GM12878 (cell line): ENCODE data around the gene DHX32. TPM values are rescaled to one million over a fixed set of nuclear protein-coding genes. Genes with fewer than 3 reads are reported as not detected.

Experiments used
- ATAC-seq: fragments of 200-7000 bp; cut with Tn5 transposase; 3 replicates; pipeline ENCODE4 v1.9.1; 2020; ENCODE audit warnings: mild to moderate bottlenecking, moderate library complexity
- BruUV-seq: library from RNA; stranded (reverse); fragments of 400-500 nt; replicated peaks from 2 replicates; lab custom pipeline; 2021; lab: Mats Ljungman, UMichigan
- CTCF ChIA-PET: fragments of 300-600 bp; sonication (Branson Sonifier 250); formaldehyde crosslinking; extraction: SDS; loops from one replicate; lab custom pipeline; 2021; ENCODE audit warnings: inconsistent platforms; lab: Yijun Ruan, JAX
- POLR2A ChIA-PET: fragments of 350-600 bp; formaldehyde crosslinking; extraction: SDS; loops from one replicate; lab custom pipeline; 2021; ENCODE audit warnings: inconsistent platforms; lab: Charles Lee
- RAD21 ChIA-PET: fragments of 300-600 bp; sonication (Branson Sonifier 250); formaldehyde crosslinking; loops from one replicate; lab custom pipeline; 2023; ENCODE audit warnings: antibody characterized with exemption; ENCODE audit not compliant: unreplicated experiment; lab: Charles Lee
- SMC1A ChIA-PET: fragments of 300-600 bp; sonication (Branson Sonifier 250); formaldehyde crosslinking; loops from one replicate; lab custom pipeline; 2023; ENCODE audit not compliant: unreplicated experiment, uncharacterized antibody; lab: Charles Lee
- DNase-seq: peaks from one replicate; pipeline ENCODE4 v3.0.0-alpha.2; 2011; ENCODE audit warnings: low read depth, low spot score
- FAIRE-seq: peaks from 3 replicates; lab custom pipeline; 2011; peaks lifted over from hg19 to GRCh38; lab: Jason Lieb, UNC
- H2AFZ ChIP-seq: 2 replicates; pipeline ENCODE4 v1.6.0; 2011; ENCODE audit warnings: low read depth, low read length, control low read depth; ENCODE audit not compliant: control insufficient read depth
- H3K27ac ChIP-seq: 2 replicates; pipeline ENCODE4 v1.5.1; 2011; ENCODE audit warnings: control low read depth; ENCODE audit not compliant: control insufficient read depth, insufficient read depth
- H3K27me3 ChIP-seq, 2 experiments: replicated peaks in 1 of 2; 2 replicates each; pipeline versions ENCODE4 v1.6.0 to v1.6.1; 2011; ENCODE audit warnings: low read length in 1 of 2; ENCODE audit not compliant: control insufficient read depth in 2 of 2, insufficient read depth in 2 of 2
- H3K36me3 ChIP-seq, 2 experiments: 2 replicates each; pipeline ENCODE4 v1.5.1; 2011; ENCODE audit warnings: low read length in 1 of 2; ENCODE audit not compliant: control insufficient read depth in 2 of 2, insufficient read depth in 2 of 2
- H3K4me1 ChIP-seq: 2 replicates; pipeline ENCODE4 v1.6.1; 2011; ENCODE audit warnings: mild to moderate bottlenecking, low read length, moderate library complexity, mixed read lengths; ENCODE audit not compliant: control insufficient read depth, insufficient read depth
- H3K4me2 ChIP-seq: 2 replicates; pipeline ENCODE4 v1.6.0; 2011; ENCODE audit warnings: control low read depth; ENCODE audit not compliant: control insufficient read depth, insufficient read depth
- H3K4me3 ChIP-seq: fragments of 200-600 bp; sonication (generic); 2 replicates; pipeline ENCODE4 v1.5.1; 2016
- H3K79me2 ChIP-seq: 2 replicates; pipeline ENCODE4 v1.6.0; 2011; ENCODE audit warnings: low read length; ENCODE audit not compliant: control insufficient read depth, insufficient read depth
- H3K9ac ChIP-seq: 2 replicates; pipeline ENCODE4 v1.8.0; 2011; ENCODE audit warnings: low read length, control low read depth, mixed read lengths; ENCODE audit not compliant: control insufficient read depth, insufficient read depth
- H3K9me3 ChIP-seq: replicated peaks from 3 replicates; pipeline ENCODE4 v1.5.1; 2011; ENCODE audit warnings: mild to moderate bottlenecking, low read length; ENCODE audit not compliant: control insufficient read depth, insufficient read depth
- H4K20me1 ChIP-seq: 2 replicates; pipeline ENCODE4 v1.6.0; 2011; ENCODE audit not compliant: control insufficient read depth, insufficient read depth
- CEBPB ChIP-seq, 2 experiments: fragments of 150-350 bp in 1 of 2; IDR thresholded peaks; 2 replicates each; pipeline ENCODE4 v1.6.1; 2012 to 2014; ENCODE audit warnings: low read depth in 2 of 2, low read length in 2 of 2, borderline replicate concordance in 1 of 2, inconsistent platforms in 1 of 2
- MTA3 ChIP-seq: IDR thresholded peaks from 2 replicates; pipeline ENCODE4 v1.6.1; 2012; ENCODE audit warnings: low read length, inconsistent platforms, borderline replicate concordance
- WRNIP1 ChIP-seq: IDR thresholded peaks from 2 replicates; pipeline ENCODE4 v1.6.1; 2011; ENCODE audit warnings: low read depth, low read length, improper control_type of control experiment, borderline replicate concordance
- ZNF274 ChIP-seq: IDR thresholded peaks from one replicate; pipeline ENCODE4 v1.8.0; 2011; ENCODE audit not compliant: insufficient read length, insufficient read depth
- WGBS: methylation state at CpG from one replicate; pipeline ENCODE4 v1.1.6; 2016; ENCODE audit warnings: low lambda C conversion rate; ENCODE audit not compliant: insufficient replicate concordance, insufficient coverage; ENCODE audit errors: missing lambda C conversion rate; 5-methylcytosine and 5-hydroxymethylcytosine counted together
- in situ Hi-C: fragments of 300-500 bp; cut with MboI; formaldehyde crosslinking; loops from 9 replicates; pipeline ENCODE4 v1.14.3; 2018; ENCODE audit warnings: mixed read lengths
- intact Hi-C: fragments of 100-400 bp; cut with micrococcal nuclease; formaldehyde crosslinking; loops from one replicate; pipeline ENCODE4 v1.14.2; 2022; ENCODE audit not compliant: unreplicated experiment
- polyA plus RNA-seq, 11 experiments: library from polyadenylated mRNA; depleted of rRNA in 4 of 11; unstranded in 6 of 11; stranded (reverse) in 5 of 11; fragments of >200 nt; fragmentation: Nextera tagmentation in 4 of 11; fragmentation: Illumina TruSeq in 1 of 11; extraction: Ambion mirVana in 4 of 11; extraction: Trizol in 1 of 11; gene quantifications; 1 replicate in 1 of 11; 2 replicates in 10 of 11; pipeline versions ENCODE4 v1.2.1 to v1.2.3, GENCODE V29; 2011 to 2016; ENCODE audit warnings: inconsistent platforms in 2 of 11, missing spikeins in 2 of 11, low read depth in 1 of 11
- total RNA-seq, 4 experiments: library from RNA; depleted of rRNA in 3 of 4; stranded (reverse); fragments of >200 nt in 3 of 4; fragmentation: Illumina TruSeq in 1 of 4; extraction: Trizol in 1 of 4; gene quantifications; 2 replicates each; pipeline versions ENCODE4 v1.2.1 to v1.2.3, GENCODE V29; 2013 to 2021
- TF ChIP-seq, protein P1 (sequence below): IDR thresholded peaks from 2 replicates; pipeline ENCODE4 v1.6.1; 2011; ENCODE audit warnings: low read depth, mild to moderate bottlenecking, low read length, moderate library complexity, borderline replicate concordance; ENCODE audit errors: extremely low read depth
- TF ChIP-seq, protein P2 (sequence below): IDR thresholded peaks from 2 replicates; pipeline ENCODE4 v1.6.1; 2012; ENCODE audit warnings: low read depth, low read length, improper control_type of control experiment
- TF ChIP-seq, protein P3 (sequence below): IDR thresholded peaks from 2 replicates; pipeline ENCODE4 v1.6.1; 2011; ENCODE audit warnings: borderline replicate concordance, low read depth, mild to moderate bottlenecking, moderate library complexity, low read length; ENCODE audit not compliant: insufficient read depth, poor library complexity, severe bottlenecking

Gene DHX32
- total and polyA plus RNA-seq, 10 of the 15 experiments (the other 5 are each of a cell fraction or from before 2014, with no cell fraction given): 5.4 to 21.0 (median 16.0) TPM

DNA sequence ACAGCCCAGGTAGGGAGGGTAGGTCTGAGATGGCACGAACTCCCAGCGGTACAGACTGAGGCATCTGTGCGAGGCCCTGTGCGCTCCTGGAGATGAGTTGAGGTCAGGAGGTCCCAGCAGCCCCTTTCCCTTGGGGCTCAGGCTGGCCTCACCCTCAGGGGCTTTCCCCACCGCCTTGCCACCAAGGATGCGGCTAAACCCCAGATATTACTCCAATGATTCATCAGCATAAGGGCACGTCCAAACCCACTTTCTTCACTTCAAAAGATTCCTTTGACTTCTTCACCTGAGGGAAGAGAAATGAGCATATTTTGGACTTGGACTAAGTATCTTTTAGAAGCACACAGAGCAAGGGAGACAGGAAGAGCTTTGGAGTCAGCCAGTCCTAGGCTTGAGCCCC is 78.4 kb downstream of the DHX32 start:
- intact Hi-C loops: no loop called here
- SMC1A ChIA-PET: no interaction called here
- no peaks in the 10 kb centered on the region for H3K4me1 ChIP-seq
- no peak overlapping the region for H3K4me2 ChIP-seq
- H3K27me3 ChIP-seq: no peaks in the 10 kb centered on the region
- DNase-seq (no peak), FAIRE-seq (no peak), ATAC-seq (peak; percentile 58)
- CTCF ChIA-PET: no interaction called here
- H3K9ac ChIP-seq: no peak overlapping the region
- H3K36me3 ChIP-seq: peaks cover 3 to 12% of the 10 kb centered on the region in 2 experiments
- RAD21 ChIA-PET: no interaction called here
- no peak overlapping the region for H3K27ac ChIP-seq
- in situ Hi-C loops: no loop called here
- 22% methylated on average over 7 of the region's 7 CpGs for WGBS
- BruUV-seq: no TSS peak
- TF ChIP-seq, protein P1, sequence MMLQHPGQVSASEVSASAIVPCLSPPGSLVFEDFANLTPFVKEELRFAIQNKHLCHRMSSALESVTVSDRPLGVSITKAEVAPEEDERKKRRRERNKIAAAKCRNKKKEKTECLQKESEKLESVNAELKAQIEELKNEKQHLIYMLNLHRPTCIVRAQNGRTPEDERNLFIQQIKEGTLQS: no peak
- TF ChIP-seq, protein P2, sequence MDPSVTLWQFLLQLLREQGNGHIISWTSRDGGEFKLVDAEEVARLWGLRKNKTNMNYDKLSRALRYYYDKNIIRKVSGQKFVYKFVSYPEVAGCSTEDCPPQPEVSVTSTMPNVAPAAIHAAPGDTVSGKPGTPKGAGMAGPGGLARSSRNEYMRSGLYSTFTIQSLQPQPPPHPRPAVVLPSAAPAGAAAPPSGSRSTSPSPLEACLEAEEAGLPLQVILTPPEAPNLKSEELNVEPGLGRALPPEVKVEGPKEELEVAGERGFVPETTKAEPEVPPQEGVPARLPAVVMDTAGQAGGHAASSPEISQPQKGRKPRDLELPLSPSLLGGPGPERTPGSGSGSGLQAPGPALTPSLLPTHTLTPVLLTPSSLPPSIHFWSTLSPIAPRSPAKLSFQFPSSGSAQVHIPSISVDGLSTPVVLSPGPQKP: no peak
- TF ChIP-seq CEBPB (IDR thresholded peaks at IDR 0.05; ENCODE audit: borderline replicate concordance in 1 of 2, low read depth in 2 of 2, low read length in 2 of 2): no peak
- TF ChIP-seq MTA3: no peak
- TF ChIP-seq ZNF274: no peak
- TF ChIP-seq, protein P3, sequence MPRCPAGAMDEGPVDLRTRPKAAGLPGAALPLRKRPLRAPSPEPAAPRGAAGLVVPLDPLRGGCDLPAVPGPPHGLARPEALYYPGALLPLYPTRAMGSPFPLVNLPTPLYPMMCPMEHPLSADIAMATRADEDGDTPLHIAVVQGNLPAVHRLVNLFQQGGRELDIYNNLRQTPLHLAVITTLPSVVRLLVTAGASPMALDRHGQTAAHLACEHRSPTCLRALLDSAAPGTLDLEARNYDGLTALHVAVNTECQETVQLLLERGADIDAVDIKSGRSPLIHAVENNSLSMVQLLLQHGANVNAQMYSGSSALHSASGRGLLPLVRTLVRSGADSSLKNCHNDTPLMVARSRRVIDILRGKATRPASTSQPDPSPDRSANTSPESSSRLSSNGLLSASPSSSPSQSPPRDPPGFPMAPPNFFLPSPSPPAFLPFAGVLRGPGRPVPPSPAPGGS: no peak
- no peak for TF ChIP-seq WRNIP1
- no peaks in the 10 kb centered on the region for H3K9me3 ChIP-seq
- no peaks in the 10 kb centered on the region for H3K79me2 ChIP-seq
- no peaks in the 10 kb centered on the region for H4K20me1 ChIP-seq
- POLR2A ChIA-PET: interaction anchor here (0.6 kb wide), 1 partner anchor 12 kb away, joined by 7 read pairs; no protein-coding TSS in a partner anchor
- no peak overlapping the region for H2AFZ ChIP-seq
- no peak overlapping the region for H3K4me3 ChIP-seq
